ENCODE results near the gene ZRANB3.
"Not testable (repeated sequence)": the region's sequence is repeated elsewhere in the genome, so short reads cannot be mapped to it uniquely, and the experiment has no call there.

ZRANB3 gene

GRCh38 chr2:135557530-135557929 is 26.5 kb upstream of the ZRANB3 start:
- Histone ChIP-seq H3K4me3 (ENCODE audit: low read depth, low read length) (no peak overlapping the region), H3K27me3 (ENCODE audit: insufficient read depth, low read depth, severe bottlenecking) (no peaks in the 10 kb centered on the region), H3K27ac (no peak overlapping the region), H3K9me3 (ENCODE audit: severe bottlenecking) (no peaks in the 10 kb centered on the region), H3K36me3 (no peaks in the 10 kb centered on the region; the same call in 1 of the 2 replicates)
- TF ChIP-seq, protein P1, sequence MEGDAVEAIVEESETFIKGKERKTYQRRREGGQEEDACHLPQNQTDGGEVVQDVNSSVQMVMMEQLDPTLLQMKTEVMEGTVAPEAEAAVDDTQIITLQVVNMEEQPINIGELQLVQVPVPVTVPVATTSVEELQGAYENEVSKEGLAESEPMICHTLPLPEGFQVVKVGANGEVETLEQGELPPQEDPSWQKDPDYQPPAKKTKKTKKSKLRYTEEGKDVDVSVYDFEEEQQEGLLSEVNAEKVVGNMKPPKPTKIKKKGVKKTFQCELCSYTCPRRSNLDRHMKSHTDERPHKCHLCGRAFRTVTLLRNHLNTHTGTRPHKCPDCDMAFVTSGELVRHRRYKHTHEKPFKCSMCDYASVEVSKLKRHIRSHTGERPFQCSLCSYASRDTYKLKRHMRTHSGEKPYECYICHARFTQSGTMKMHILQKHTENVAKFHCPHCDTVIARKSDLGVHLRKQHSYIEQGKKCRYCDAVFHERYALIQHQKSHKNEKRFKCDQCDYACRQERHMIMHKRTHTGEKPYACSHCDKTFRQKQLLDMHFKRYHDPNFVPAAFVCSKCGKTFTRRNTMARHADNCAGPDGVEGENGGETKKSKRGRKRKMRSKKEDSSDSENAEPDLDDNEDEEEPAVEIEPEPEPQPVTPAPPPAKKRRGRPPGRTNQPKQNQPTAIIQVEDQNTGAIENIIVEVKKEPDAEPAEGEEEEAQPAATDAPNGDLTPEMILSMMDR (IDR thresholded peaks at IDR 0.05; ENCODE audit: low read depth, low read length): no peak
- DNase-seq: no peak

GRCh38 chr2:135555311-135555710 is 24.3 kb upstream of the ZRANB3 start:
- TF ChIP-seq, protein P1 (IDR thresholded peaks at IDR 0.05; ENCODE audit: low read depth, low read length): no peak
- DNase-seq: no peak
- Histone ChIP-seq H3K4me3 (ENCODE audit: low read depth, low read length) (no peak overlapping the region), H3K36me3 (no peaks in the 10 kb centered on the region; the same call in 1 of the 2 replicates), H3K27ac (no peak overlapping the region), H3K27me3 (ENCODE audit: insufficient read depth, low read depth, severe bottlenecking) (no peaks in the 10 kb centered on the region), H3K9me3 (ENCODE audit: severe bottlenecking) (no peaks in the 10 kb centered on the region)

- TF ChIP-seq, protein P1 (IDR thresholded peaks at IDR 0.05; ENCODE audit: low read depth, low read length): no peak
- Histone ChIP-seq H3K4me3 (ENCODE audit: low read depth, low read length) (no peak overlapping the region), H3K27me3 (ENCODE audit: insufficient read depth, low read depth, severe bottlenecking) (no peaks in the 10 kb centered on the region), H3K36me3 (no peaks in the 10 kb centered on the region; the same call in 1 of the 2 replicates), H3K9me3 (ENCODE audit: severe bottlenecking) (no peaks in the 10 kb centered on the region), H3K27ac (no peak overlapping the region)
- no peak for DNase-seq
Measured at GRCh38 chr2:135552887-135553286, 21.9 kb upstream of the ZRANB3 start.

DNA sequence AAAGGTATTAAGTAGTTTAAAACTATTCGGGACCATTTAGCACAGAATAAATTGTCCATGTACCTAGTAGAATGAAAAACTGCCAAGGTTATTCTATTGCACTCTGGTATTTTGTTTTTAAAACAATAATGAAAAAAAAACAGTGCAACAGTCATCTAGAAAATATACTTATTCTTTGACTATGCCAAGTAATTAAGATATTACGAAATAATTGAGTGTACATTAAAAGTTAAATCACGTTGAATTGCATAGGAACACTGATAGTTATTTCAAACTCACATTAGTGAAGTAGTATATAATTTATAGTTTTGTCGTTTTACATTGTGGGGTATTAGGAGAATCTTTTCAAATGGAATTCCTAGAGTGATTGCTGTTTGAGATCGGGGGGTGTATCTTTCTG is 20.3 kb upstream of the ZRANB3 start:
- no peak for DNase-seq
- Histone ChIP-seq H3K27ac (no peak overlapping the region), H3K27me3 (ENCODE audit: insufficient read depth, low read depth, severe bottlenecking) (no peaks in the 10 kb centered on the region)

DNA sequence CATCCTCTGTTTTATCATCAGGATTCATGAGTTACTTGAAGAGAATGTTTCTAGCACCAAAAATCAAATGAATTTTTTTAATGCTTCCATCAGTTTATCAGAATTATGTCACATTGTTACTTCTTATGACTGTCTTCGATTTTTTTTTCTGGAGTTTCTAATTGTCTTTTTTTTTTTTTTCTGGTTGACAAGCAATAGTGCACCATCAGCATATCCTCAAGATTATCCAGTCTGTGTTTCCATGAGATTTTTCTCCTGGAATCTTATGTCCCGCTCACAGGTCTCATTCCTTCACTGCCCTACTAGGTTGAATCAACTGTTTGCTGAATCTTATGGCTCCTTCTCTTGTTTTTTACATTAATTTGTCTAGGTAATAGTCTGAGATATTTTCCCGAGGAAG is 16.3 kb upstream of the ZRANB3 start:
- Histone ChIP-seq H3K27ac (no peak overlapping the region), H3K27me3 (ENCODE audit: insufficient read depth, low read depth, severe bottlenecking) (no peaks in the 10 kb centered on the region), H3K4me3 (ENCODE audit: low read depth, low read length) (no peak overlapping the region), H3K9me3 (ENCODE audit: severe bottlenecking) (no peaks in the 10 kb centered on the region), H3K36me3 (no peaks in the 10 kb centered on the region)
- TF ChIP-seq, protein P1 (IDR thresholded peaks at IDR 0.05; ENCODE audit: low read depth, low read length): no peak
- DNase-seq: no peak

More for the DNA sequence above, 20.3 kb upstream of the ZRANB3 start:
- TF ChIP-seq, protein P1 (IDR thresholded peaks at IDR 0.05; ENCODE audit: low read depth, low read length): no peak
- Histone ChIP-seq H3K9me3 (ENCODE audit: severe bottlenecking) (no peaks in the 10 kb centered on the region), H3K4me3 (ENCODE audit: low read depth, low read length) (no peak overlapping the region), H3K36me3 (no peaks in the 10 kb centered on the region; the same call in 1 of the 2 replicates)

DNA sequence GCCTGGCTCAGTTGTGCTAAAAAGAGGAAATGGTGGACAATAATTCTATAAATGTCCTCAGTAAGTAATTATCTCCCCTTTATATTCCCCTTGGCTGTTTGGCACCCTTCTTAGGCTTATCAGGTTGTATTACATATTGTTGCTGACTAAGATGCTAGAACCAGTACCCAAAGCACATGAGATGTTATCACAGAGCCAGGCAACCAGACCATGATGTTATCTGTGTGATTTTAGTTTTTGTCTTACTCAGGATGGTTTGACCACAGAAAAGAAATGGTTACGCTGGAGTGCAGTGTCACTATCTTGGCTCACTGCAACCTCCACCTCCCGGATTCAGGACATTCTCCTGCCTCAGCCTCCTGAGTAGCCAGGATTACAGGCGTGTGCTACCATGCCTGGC is 15.4 kb upstream of the ZRANB3 start:
- no peaks in the 10 kb centered on the region for H3K36me3 ChIP-seq
- H3K4me3 ChIP-seq (ENCODE audit: low read depth, low read length): no peak overlapping the region
- no peak for DNase-seq
- H3K9me3 ChIP-seq (ENCODE audit: severe bottlenecking): no peaks in the 10 kb centered on the region
- H3K27ac ChIP-seq: no peak overlapping the region
- TF ChIP-seq, protein P1 (IDR thresholded peaks at IDR 0.05; ENCODE audit: low read depth, low read length): no peak
- no peaks in the 10 kb centered on the region for H3K27me3 ChIP-seq (ENCODE audit: insufficient read depth, low read depth, severe bottlenecking)

DNA sequence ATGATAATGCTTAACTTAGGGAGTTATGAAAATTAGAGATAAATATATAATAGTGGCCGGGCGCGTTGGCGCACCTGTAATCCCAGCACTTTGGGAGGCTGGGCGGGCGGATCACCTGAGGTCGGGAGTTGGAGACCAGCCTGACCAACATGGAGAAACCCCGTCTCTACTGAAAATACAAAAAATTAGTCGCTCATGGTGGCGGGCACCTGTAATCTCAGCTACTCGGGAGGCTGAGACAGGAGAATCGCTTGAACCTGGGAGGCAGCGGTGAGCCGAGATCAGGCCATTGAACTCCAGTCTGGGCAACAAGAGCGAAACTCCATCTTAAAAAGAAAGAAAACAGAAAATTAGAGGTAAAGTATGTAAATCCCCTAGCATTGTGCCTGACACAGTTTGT is 2.5 kb upstream of the ZRANB3 start:
- H3K36me3 ChIP-seq; H3K4me3 ChIP-seq (ENCODE audit: low read depth, low read length); H3K9me3 ChIP-seq (ENCODE audit: severe bottlenecking); H3K27me3 ChIP-seq (ENCODE audit: insufficient read depth, low read depth, severe bottlenecking); H3K27ac ChIP-seq; DNase-seq: not testable (repeated sequence)
